Activated CD4-positive, alpha-beta T cell treated with anti-CD3 and anti-CD28 coated beads, Interleukin-2, amount 50 U/mL, for 4 hours (primary cell): Measurements from ENCODE around the gene TMEM121.
"Not testable (repeated sequence)": the region's sequence is repeated elsewhere in the genome, so short reads cannot be mapped to it uniquely, and the experiment has no call there.

Experiments
- DNase-seq, 2 experiments: peaks; one replicate each; pipeline ENCODE4 v3.0.0-alpha.2; 2020

The TMEM121 gene

DNA sequence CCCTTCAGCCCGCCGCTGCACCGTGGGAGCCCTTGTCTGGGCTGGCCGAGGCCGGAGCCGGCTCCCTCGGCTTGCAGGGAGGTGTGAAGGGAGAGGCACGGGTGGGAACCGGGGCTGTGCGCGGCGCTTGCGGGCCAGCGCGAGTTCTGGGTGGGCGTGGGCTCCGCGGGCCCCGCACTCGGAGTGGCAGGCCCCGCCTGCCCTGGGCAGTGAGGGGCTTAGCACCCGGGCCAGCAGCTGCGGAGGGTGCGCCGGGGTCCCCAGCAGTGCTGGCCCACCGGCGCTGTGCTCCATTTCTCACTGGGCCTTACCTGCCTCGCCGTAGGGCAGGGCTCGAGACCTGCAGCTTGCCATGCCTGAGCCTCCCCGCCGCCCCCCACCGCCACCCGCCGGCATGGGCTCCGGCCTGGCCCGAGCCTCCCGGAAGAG, 21.4 kb downstream of the TMEM121 start:
- no peak for DNase-seq

DNA sequence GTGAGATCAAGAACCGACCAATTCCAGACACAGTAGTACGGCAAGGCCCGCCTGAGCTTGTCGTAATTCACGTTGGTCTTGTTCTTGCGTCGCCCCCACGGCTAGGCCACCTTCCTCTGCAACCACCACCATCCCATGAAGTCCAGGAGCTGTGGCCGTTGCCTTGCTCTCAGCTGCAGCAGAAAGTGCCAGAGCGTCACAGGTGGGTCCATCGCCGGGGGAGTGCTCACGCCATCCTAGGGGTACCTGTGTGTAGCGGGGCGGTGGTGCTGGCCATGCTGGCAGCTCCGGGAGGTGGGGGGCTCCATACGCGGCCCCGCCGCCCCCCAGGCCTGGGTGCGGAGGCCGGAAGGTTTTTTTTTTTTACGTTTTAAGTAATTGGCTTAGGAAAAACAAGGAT, 23.1 kb downstream of the TMEM121 start:
- DNase-seq, result no peak

DNA sequence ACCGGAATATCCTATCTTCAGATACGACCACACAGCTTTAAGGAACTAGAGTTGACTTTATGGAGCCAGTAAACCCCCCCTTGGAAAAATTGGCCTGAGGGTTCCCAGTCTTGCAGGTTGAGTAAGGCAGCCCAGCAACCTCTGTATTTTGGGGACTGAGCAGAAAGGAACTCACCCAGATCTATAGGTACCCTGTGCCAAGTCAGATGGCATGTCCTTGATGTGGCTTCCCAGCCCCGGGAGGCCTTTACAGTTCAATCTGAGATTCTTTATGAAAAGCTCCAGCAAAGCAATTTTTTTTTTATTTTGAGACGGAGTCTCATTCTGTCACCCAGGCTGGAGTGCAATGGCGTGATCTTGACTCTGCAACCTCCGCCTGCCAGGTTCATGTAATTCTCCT, 27.6 kb downstream of the TMEM121 start:
- DNase-seq, result no peak

DNA sequence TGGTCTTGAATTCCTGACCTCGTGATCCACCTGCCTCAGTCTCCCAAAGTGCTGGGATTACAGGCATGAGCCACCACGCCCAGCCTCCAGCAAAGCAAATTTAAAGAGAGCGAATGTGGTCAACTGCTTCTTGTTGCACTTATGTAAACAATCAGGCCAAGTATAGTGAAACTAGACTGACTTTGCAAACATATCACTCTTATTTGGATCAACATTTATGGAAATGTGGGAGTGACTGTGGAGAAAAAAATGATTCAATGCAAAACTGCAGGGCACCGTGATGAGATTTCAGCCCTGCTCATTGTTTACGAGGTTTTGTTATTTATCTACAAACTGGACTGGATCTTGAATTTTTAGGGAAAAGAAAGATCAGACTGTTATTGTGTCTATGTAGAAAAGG, 28.1 kb downstream of the TMEM121 start:
- DNase-seq, result no peak

DNA sequence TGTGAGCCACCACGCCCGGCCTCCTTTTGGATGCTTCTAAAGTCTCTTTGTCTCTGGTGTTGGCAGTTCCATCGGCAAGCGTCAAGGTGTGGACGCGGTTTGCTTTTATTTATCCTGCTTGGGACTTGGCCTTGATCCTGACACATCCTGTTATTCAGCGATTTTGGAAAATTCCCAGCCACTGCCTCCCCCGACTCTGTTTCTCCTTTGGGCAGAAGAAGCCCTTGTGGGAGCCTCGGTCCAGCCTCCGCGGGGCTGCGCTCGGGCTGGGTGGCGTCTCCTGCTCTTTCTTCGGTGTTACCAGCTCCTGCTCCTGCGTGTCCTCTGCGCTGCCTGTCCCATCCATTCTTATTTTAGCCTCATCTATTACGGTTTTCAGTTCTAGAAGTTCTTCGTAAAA, 31.3 kb downstream of the TMEM121 start:
- not testable (repeated sequence) for DNase-seq

GRCh38 chr14:105558449-105559154, 32.2 kb downstream of the TMEM121 start:
- DNase-seq, result not testable (repeated sequence)

- not testable (repeated sequence) for DNase-seq
Measured at GRCh38 chr14:105559384-105560047, 33.1 kb downstream of the TMEM121 start.

DNA sequence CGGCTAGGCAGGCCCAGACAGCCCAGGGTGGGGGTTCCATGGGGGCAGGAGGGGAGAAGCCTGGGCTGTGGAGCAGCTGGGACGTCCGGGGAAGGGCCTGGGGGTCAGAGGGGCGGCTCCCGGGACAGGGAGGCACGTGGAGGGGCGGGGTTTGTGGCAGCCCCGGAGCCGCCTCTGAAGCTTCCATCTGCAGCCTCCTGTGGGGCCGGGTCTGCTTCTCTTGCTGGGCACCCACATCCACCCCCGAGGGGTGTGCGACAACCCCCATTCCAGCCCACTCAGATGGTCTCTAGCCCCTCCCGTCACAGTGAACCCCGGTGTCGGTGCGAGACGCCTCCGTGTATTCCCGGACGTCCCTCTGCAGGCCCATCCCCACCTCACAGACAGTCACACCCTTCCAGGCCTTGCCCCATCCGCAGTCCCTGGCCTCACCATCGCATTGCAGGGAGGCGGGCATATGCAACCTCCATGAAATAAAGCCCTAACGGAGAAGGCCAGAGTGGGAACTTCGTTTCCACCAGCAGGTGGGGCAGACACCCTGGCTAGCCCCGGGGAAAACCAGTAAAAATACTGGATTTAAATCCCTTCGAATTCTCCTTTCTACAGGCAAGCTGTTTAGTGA, 33.8 kb downstream of the TMEM121 start:
- not testable (repeated sequence) for DNase-seq

DNA sequence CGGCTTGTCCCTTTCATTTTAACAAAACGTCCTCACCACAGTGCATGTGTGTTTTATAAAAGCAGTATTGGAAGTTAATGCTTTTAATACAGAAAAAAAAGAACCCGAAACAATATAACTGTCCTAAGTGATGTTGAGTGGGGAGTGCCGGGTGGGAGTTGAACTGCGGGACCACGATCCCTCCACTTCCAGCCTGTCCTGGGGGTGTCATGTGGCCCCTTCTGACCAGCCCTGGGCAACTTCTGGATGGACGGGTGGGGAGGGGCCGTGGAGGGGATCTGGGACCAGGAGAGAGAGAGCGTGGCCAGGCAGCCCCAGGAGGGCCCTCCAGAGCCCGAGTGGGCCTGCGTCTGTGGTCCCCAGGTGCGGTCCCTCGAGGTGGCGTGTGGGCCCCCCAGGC, 35.0 kb downstream of the TMEM121 start:
- DNase-seq, result not testable (repeated sequence)

- no peak for DNase-seq
Measured at GRCh38 chr14:105562713-105563346, 36.4 kb downstream of the TMEM121 start.

GRCh38 chr14:105563347-105563737, 37.0 kb downstream of the TMEM121 start:
- DNase-seq, result no peak

DNA sequence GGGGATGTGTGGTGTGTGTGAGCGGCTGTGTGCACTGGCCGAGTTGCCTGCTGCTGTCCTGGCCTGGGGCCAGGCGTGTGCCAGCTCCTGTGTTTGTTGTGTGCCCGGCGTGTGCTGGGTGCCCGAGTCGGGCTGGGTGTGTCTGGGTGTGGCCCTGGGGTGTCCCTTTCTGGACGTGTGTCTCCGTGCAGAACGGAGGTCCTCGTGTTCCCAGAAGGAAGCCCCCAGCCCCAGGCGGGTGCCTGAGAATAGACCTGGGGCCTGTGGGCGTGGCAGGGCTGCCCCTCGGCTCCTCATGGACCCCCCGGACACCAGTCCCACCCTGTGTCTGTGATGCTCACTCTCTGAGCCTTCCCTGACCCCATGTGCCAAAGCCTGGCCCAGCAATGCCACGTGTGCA, 38.2 kb downstream of the TMEM121 start:
- not testable (repeated sequence) for DNase-seq

- DNase-seq, result not testable (repeated sequence)
Measured at GRCh38 chr14:105565185-105565919, 39.0 kb downstream of the TMEM121 start.

- DNase-seq, result not testable (repeated sequence)
Measured at GRCh38 chr14:105566248-105567163, 40.1 kb downstream of the TMEM121 start.

DNA sequence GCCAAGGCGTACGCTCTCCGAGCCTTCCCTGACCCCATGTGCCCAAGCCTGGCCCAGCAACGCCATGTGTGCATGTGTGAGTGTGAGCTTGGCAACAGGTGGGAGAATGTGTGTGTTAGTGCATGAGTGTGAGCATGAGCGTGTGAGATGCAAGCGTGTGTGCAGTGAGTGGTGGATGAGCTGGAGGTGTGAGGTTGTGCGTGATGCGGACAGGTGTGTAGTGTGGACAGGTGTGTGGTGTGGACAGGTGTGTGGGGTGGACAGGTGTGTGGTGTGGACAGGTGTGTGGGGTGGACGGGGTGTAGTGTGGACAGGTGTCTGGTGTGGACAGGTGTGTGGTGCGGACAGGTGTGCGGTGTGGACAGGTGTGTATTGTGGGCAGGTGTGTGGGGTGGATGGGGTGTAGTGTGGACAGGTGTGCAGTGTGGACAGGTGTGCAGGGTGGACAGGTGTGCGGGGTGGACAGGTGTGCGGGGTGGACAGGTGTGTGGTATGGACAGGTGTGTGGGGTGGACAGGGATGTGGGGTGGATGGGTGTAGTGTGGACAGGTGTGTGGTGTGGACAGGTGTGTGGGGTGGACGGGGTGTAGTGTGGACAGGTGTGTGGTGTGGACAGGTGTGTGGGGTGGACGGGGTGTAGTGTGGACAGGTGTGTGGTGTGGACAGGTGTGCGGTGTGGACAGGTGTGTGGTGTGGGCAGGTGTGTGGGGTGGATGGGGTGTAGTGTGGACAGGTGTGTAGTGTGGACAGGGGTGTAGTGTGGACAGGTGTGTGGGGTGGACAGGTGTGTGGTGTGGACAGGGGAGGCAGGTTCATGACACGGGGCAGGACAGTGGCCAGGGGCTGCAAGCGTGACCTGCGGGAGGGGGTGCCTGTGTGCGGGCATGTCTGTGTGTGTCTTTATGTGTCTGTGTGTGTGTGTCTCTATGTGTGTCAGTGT, 41.1 kb downstream of the TMEM121 start:
- DNase-seq, result not testable (repeated sequence)

GRCh38 chr14:105568140-105568843, 41.9 kb downstream of the TMEM121 start:
- DNase-seq, result not testable (repeated sequence)

DNA sequence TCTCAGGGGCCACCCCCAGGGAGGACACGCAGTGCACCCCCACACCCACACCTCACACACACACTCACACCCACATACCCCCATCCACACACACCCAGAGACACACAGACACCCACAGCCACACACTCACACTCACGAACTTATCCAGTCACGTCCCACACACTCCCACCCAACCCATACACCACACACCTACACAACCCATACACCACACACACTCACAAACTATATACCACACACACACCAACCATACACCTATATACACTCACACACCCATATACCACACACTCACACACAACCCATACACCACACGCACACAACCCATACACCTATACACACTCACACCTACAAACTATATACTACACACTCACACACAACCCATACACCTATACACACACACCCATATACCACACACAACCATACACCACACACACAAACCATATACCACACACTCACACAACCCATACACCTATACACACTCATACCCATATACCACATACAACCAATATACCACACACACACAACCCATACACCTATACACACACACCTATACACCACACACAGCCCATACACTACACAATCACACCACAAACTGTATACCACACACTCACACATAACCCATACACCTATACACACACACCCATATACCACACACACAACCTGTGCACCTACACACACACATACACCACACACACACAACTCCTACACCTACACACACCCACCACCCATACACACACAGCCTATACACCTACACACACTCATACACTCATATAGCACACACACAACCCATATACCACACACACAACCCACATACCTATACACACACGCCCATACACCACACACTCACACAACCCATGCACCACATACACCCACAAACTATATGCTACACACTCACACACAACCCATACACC, 42.7 kb downstream of the TMEM121 start:
- no peak for DNase-seq

GRCh38 chr14:105570482-105570881, 44.1 kb downstream of the TMEM121 start:
- DNase-seq, result no peak
